HG03159 (cell line): ENCODE measurements around the gene SYS1.
A peak's percentile ranks its signal among the peaks of the same experiment; 100 is the strongest.

ENCODE experiments used
- ATAC-seq: cut with Tn5 transposase; IDR thresholded peaks from one replicate; pipeline ENCODE4 v1.9.1; 2021; ENCODE audit warnings: mild to moderate bottlenecking, moderate library complexity; ENCODE audit not compliant: unreplicated experiment

SYS1 gene

GRCh38 chr20:45355209-45356084 lies 7.5 kb upstream of the SYS1 start:
- ATAC-seq, result no peak

- no peak for ATAC-seq
Observed at GRCh38 chr20:45358282-45359068, 4.5 kb upstream of the SYS1 start.

GRCh38 chr20:45359069-45359405 lies 3.9 kb upstream of the SYS1 start:
- ATAC-seq, result no peak

GRCh38 chr20:45359406-45360148 lies 3.4 kb upstream of the SYS1 start:
- no peak for ATAC-seq

GRCh38 chr20:45361793-45362192 lies 1.2 kb upstream of the SYS1 start:
- no peak for ATAC-seq

GRCh38 chr20:45363611-45364492 lies 896 bp downstream of the SYS1 start:
- no peak for ATAC-seq

GRCh38 chr20:45365444-45365970 lies 2.6 kb downstream of the SYS1 start:
- ATAC-seq, result no peak

GRCh38 chr20:45366192-45366591 lies 3.2 kb downstream of the SYS1 start:
- no peak for ATAC-seq

- no peak for ATAC-seq
Observed at GRCh38 chr20:45366631-45367030, 3.7 kb downstream of the SYS1 start.

GRCh38 chr20:45367126-45367525 lies 4.2 kb downstream of the SYS1 start:
- ATAC-seq, result no peak

- ATAC-seq, result peak; percentile 85
Observed at GRCh38 chr20:45368221-45368980, 5.4 kb downstream of the SYS1 start.

GRCh38 chr20:45370571-45371160 lies 7.7 kb downstream of the SYS1 start:
- no peak for ATAC-seq

- ATAC-seq, result no peak
Observed at GRCh38 chr20:45372241-45372640, 9.3 kb downstream of the SYS1 start.

- no peak for ATAC-seq
Observed at GRCh38 chr20:45372646-45373352, 9.8 kb downstream of the SYS1 start.

GRCh38 chr20:45373353-45374100 lies 10.6 kb downstream of the SYS1 start:
- ATAC-seq, result peak; percentile 79

GRCh38 chr20:45374101-45374467 lies 11.1 kb downstream of the SYS1 start:
- no peak for ATAC-seq

GRCh38 chr20:45374966-45375365 lies 12.0 kb downstream of the SYS1 start:
- ATAC-seq, result no peak

GRCh38 chr20:45377269-45377668 lies 14.3 kb downstream of the SYS1 start:
- ATAC-seq, result no peak
